Endothelial cell of umbilical vein (primary cell): Measurements from ENCODE around the gene DENND2C. TPM values are rescaled to one million over a fixed set of nuclear protein-coding genes. Genes with fewer than 3 reads are reported as not detected.

Experiments
- BruUV-seq: library from RNA; stranded (reverse); fragments of 400-500 nt; replicated peaks from 2 replicates; lab custom pipeline; 2021; lab: Mats Ljungman, UMichigan
- CTCF ChIA-PET: fragments of 300-600, 350-600 bp; sonication (Branson Sonifier 250); formaldehyde crosslinking; loops from one replicate; lab custom pipeline; 2021; ENCODE audit warnings: antibody characterized with exemption, inconsistent platforms; lab: Charles Lee
- POLR2A ChIA-PET: fragments of 300-600, 350-600 bp; sonication (Branson Sonifier 250); formaldehyde crosslinking; loops from one replicate; lab custom pipeline; 2021; ENCODE audit warnings: antibody characterized with exemption, inconsistent platforms; lab: Charles Lee
- DNase-seq: peaks from one replicate; pipeline ENCODE4 v3.0.0-alpha.2; 2011; ENCODE audit warnings: low read depth, low spot score
- FAIRE-seq: peaks from 2 replicates; lab custom pipeline; 2011; peaks lifted over from hg19 to GRCh38; lab: Jason Lieb, UNC
- H2AFZ ChIP-seq: 2 replicates; pipeline ENCODE4 v1.6.0; 2012; ENCODE audit warnings: low read depth, low read length, control low read depth, inconsistent platforms
- H3K27ac ChIP-seq: 2 replicates; pipeline ENCODE4 v1.5.1; 2011; ENCODE audit warnings: low read depth, mild to moderate bottlenecking, control low read depth, low read length, moderate library complexity; ENCODE audit not compliant: insufficient read depth
- H3K27me3 ChIP-seq, 2 experiments: 2 replicates each; pipeline versions ENCODE4 v1.6.0 to v1.6.1; 2011; ENCODE audit warnings: low read length in 2 of 2, mixed read lengths in 1 of 2; ENCODE audit not compliant: control insufficient read depth in 2 of 2, insufficient read depth in 2 of 2
- H3K36me3 ChIP-seq, 2 experiments: 2 replicates in 1 of 2; 3 replicates in 1 of 2; pipeline ENCODE4 v1.5.1; 2011; ENCODE audit warnings: low read length in 2 of 2, mild to moderate bottlenecking in 1 of 2, moderate library complexity in 1 of 2; ENCODE audit not compliant: control insufficient read depth in 2 of 2, insufficient read depth in 2 of 2; ENCODE audit errors: extremely low read depth in 1 of 2
- H3K4me1 ChIP-seq: 3 replicates; pipeline ENCODE4 v1.5.1; 2011; ENCODE audit warnings: mild to moderate bottlenecking, low read length; ENCODE audit not compliant: control insufficient read depth, insufficient read depth; ENCODE audit errors: extremely low read depth
- H3K4me2 ChIP-seq: 2 replicates; pipeline ENCODE4 v1.6.1; 2011; ENCODE audit warnings: low read length, control low read depth, mixed read lengths; ENCODE audit not compliant: insufficient read depth
- H3K4me3 ChIP-seq, 3 experiments: fragments of 200-600 bp in 1 of 3; sonication (generic), shearing (Covaris generic) in 1 of 3; replicated peaks in 1 of 3; 2 replicates each; pipeline ENCODE4 v1.5.1; 2011 to 2016; ENCODE audit warnings: control low read depth in 3 of 3, low read length in 3 of 3, mild to moderate bottlenecking in 2 of 3, inconsistent platforms in 1 of 3, low read depth in 1 of 3, moderate library complexity in 1 of 3; ENCODE audit not compliant: insufficient read depth in 1 of 3
- H3K79me2 ChIP-seq: 2 replicates; pipeline ENCODE4 v1.6.0; 2012; ENCODE audit warnings: low read length, inconsistent platforms; ENCODE audit not compliant: control insufficient read depth, insufficient read depth
- H3K9ac ChIP-seq: replicated peaks from 2 replicates; pipeline ENCODE3; 2011; ENCODE audit warnings: low read length, control low read depth; ENCODE audit not compliant: insufficient read depth; ENCODE audit errors: extremely low read depth
- H3K9me1 ChIP-seq: replicated peaks from 3 replicates; pipeline ENCODE4 v1.6.0; 2011; ENCODE audit warnings: mild to moderate bottlenecking, low read length; ENCODE audit not compliant: control insufficient read depth, insufficient read depth; ENCODE audit errors: extremely low read depth
- H3K9me3 ChIP-seq: replicated peaks from 2 replicates; pipeline ENCODE4 v1.5.1; 2012; ENCODE audit warnings: low read length, inconsistent platforms; ENCODE audit not compliant: control insufficient read depth, insufficient read depth
- H4K20me1 ChIP-seq: replicated peaks from 2 replicates; pipeline ENCODE3; 2011; ENCODE audit warnings: mild to moderate bottlenecking, low read length; ENCODE audit not compliant: control insufficient read depth, insufficient read depth; ENCODE audit errors: extremely low read depth
- CTCF ChIP-seq, 2 donors: IDR thresholded peaks; 1 replicate in 1 of 2; 2 replicates in 1 of 2; pipeline ENCODE4 v1.5.1; 2011; ENCODE audit warnings: low read length in 2 of 2, mild to moderate bottlenecking in 2 of 2, moderate library complexity in 2 of 2, control low read depth in 1 of 2, inconsistent platforms in 1 of 2, low read depth in 1 of 2; ENCODE audit not compliant: insufficient read depth in 1 of 2; ENCODE audit errors: extremely low read depth in 1 of 2
- EZH2 ChIP-seq: IDR thresholded peaks from 2 replicates; pipeline ENCODE4 v1.6.1; 2012; ENCODE audit warnings: borderline replicate concordance, low read depth, mild to moderate bottlenecking, moderate library complexity, low read length, inconsistent platforms; ENCODE audit not compliant: severe bottlenecking
- FOS ChIP-seq: IDR thresholded peaks from 2 replicates; pipeline ENCODE4 v1.6.1; 2011; ENCODE audit warnings: mild to moderate bottlenecking, low read length, moderate library complexity, borderline replicate concordance; ENCODE audit not compliant: insufficient read depth
- GATA2 ChIP-seq: IDR thresholded peaks from 2 replicates; pipeline ENCODE4 v1.7.0; 2011; ENCODE audit warnings: low read depth, mild to moderate bottlenecking, moderate library complexity, mixed read lengths, low read length; ENCODE audit not compliant: insufficient read length, insufficient read depth
- JUN ChIP-seq: IDR thresholded peaks from 2 replicates; pipeline ENCODE4 v1.6.1; 2011; ENCODE audit warnings: borderline replicate concordance, low read depth; ENCODE audit not compliant: insufficient read length, insufficient read depth
- MAX ChIP-seq: IDR thresholded peaks from 2 replicates; pipeline ENCODE4 v1.6.1; 2011; ENCODE audit not compliant: insufficient read depth, insufficient read length
- MYC ChIP-seq: IDR thresholded peaks from one replicate; pipeline ENCODE4 v1.6.1; 2011; ENCODE audit warnings: mild to moderate bottlenecking, low read depth, low read length
- POLR2A ChIP-seq: IDR thresholded peaks from 2 replicates; pipeline ENCODE4 v1.6.1; 2012; ENCODE audit warnings: low read depth, mild to moderate bottlenecking, control low read depth, low read length
- POLR2AphosphoS5 ChIP-seq: IDR thresholded peaks from 2 replicates; pipeline ENCODE4 v1.6.1; 2012; ENCODE audit warnings: low read depth, mild to moderate bottlenecking, control low read depth, low read length, moderate library complexity; ENCODE audit not compliant: insufficient read depth
- dilution Hi-C: fragments of 300-500 bp; cut with MboI; formaldehyde crosslinking; loops from one replicate; pipeline ENCODE4 v1.15.0; 2019; ENCODE audit warnings: low sequenced_read_pairs; ENCODE audit not compliant: extremely low pct_ligation_motif_present
- intact Hi-C: fragments of 100-400 bp; cut with micrococcal nuclease; formaldehyde crosslinking; loops from one replicate; pipeline ENCODE4 v1.10.0; 2022
- polyA plus RNA-seq, 4 experiments: library from polyadenylated mRNA; depleted of rRNA in 3 of 4; stranded (reverse) in 3 of 4; unstranded in 1 of 4; fragments of >200 nt; gene quantifications; 2 replicates each; pipeline versions ENCODE4 v1.2.1 to v1.2.3, GENCODE V29; 2011 to 2012; ENCODE audit warnings: missing spikeins in 1 of 4
- total RNA-seq: library from RNA; stranded (reverse); gene quantifications from 2 replicates; pipeline ENCODE4 v1.2.3, GENCODE V29; 2021

DENND2C gene
- total and polyA plus RNA-seq, 2 donors (not counting 3 experiments of a cell fraction or from before 2014, with no cell fraction given) = 0.12 to 0.22 TPM

GRCh38 chr1:114694540-114695310, 24.9 kb upstream of the DENND2C start:
- intact Hi-C loops = no loop called here
- Histone ChIP-seq H2AFZ (no peak overlapping the region), H3K27ac (no peak overlapping the region), H3K27me3 (peaks cover 4 to 10% of the 10 kb centered on the region in 2 experiments), H3K4me2 (no peak overlapping the region), H3K36me3 (no peaks in the 10 kb centered on the region), H3K4me1 (no peaks in the 10 kb centered on the region), H3K9me1 (no peaks in the 10 kb centered on the region), H3K9me3 (no peaks in the 10 kb centered on the region), H3K79me2 (no peaks in the 10 kb centered on the region), H3K9ac (no peak overlapping the region), H4K20me1 (no peaks in the 10 kb centered on the region), H3K4me3 (no peak overlapping the region)
- TF ChIP-seq CTCF (IDR thresholded peaks at IDR 0.05; ENCODE audit: extremely low read depth in 1 of 2, insufficient read depth in 1 of 2, low read depth in 1 of 2, low read length in 2 of 2) (no peak), MYC (no peak), EZH2 (no peak), POLR2A (no peak), POLR2AphosphoS5 (no peak), FOS (no peak), JUN (no peak), MAX (no peak), GATA2 (no peak)
- DNase-seq = no peak
- dilution Hi-C loops = no loop called here
- CTCF ChIA-PET = interaction anchor here (0.8 to 1.9 kb wide), 4 partner anchors 9 to 412 kb away, joined by 3 to 4 read pairs (median 3); no protein-coding TSS in a partner anchor
- no peak for FAIRE-seq
- no TSS peak for BruUV-seq
- POLR2A ChIA-PET = no interaction called here
